Renal cortex interstitium (tissue), 11 donors: ENCODE data around the gene KNDC1. TPM values are rescaled to one million over a fixed set of nuclear protein-coding genes. Genes with fewer than 3 reads are reported as not detected.

Experiments used
- DNase-seq, 11 donors: peaks; one replicate each; pipeline ENCODE4 v3.0.0-alpha.2; 2013; ENCODE audit warnings: low read depth in 9 of 11, low spot score in 4 of 11; ENCODE audit errors: extremely low read depth in 1 of 11
- polyA plus RNA-seq, 3 donors: library from polyadenylated mRNA; unstranded; fragments of 120-200 nt; gene quantifications; one replicate each; pipeline ENCODE4 v1.2.1, GENCODE V29; 2013; ENCODE audit not compliant: insufficient read length in 3 of 3

The KNDC1 gene
- polyA plus RNA-seq, 3 donors = 4.9 to 9.1 (median 7.8) TPM

- no peak for DNase-seq
Measured at GRCh38 chr10:133273534-133274143, 113.6 kb downstream of the KNDC1 start.

GRCh38 chr10:133274751-133275683, 115.0 kb downstream of the KNDC1 start:
- no peak for DNase-seq

GRCh38 chr10:133275684-133276092, 115.7 kb downstream of the KNDC1 start:
- DNase-seq = no peak

Other genes with a start within 250 kb of the KNDC1 start
- gene CFAP46, start 217.6 kb upstream of the KNDC1 start, polyA plus RNA-seq = 10 to 100 TPM in 1 of 3 donors, 1 to 10 TPM in 2; 7.7 to 11.4 (median 8.0) TPM
- 1 to 10 TPM in 2 of 3 donors, under 1 TPM in 1; 0.95 to 1.6 (median 1.4) TPM for gene ADGRA1, start 72.3 kb upstream of the KNDC1 start, polyA plus RNA-seq
- gene UTF1, start 70.0 kb downstream of the KNDC1 start, polyA plus RNA-seq = under 1 TPM in 1 of 3 donors, not detected in 2; 0.17 TPM
- under 1 TPM; 0.22 to 0.42 (median 0.33) TPM for gene VENTX, start 77.6 kb downstream of the KNDC1 start, polyA plus RNA-seq
- gene ADAM8, start 116.6 kb downstream of the KNDC1 start, polyA plus RNA-seq = 1 to 10 TPM; 2.3 to 3.3 (median 3.0) TPM
- gene TUBGCP2, start 148.7 kb downstream of the KNDC1 start, polyA plus RNA-seq = 10 to 100 TPM; 59.2 to 79.8 (median 61.1) TPM
- 10 to 100 TPM; 35.9 to 46.1 (median 37.4) TPM for gene ZNF511, start 148.7 kb downstream of the KNDC1 start, polyA plus RNA-seq
- gene CALY, start 176.7 kb downstream of the KNDC1 start, polyA plus RNA-seq = under 1 TPM in 2 of 3 donors, not detected in 1; 0.54 to 0.70 TPM
- gene PRAP1, start 187.2 kb downstream of the KNDC1 start, polyA plus RNA-seq = 1 to 10 TPM; 3.3 to 9.0 (median 4.9) TPM
- 10 to 100 TPM; 14.3 to 22.4 (median 20.8) TPM for gene FUOM, start 197.8 kb downstream of the KNDC1 start, polyA plus RNA-seq
- gene ECHS1, start 213.1 kb downstream of the KNDC1 start, polyA plus RNA-seq = 100 to 1,000 TPM; 135 to 149 (median 139) TPM
- gene PAOX, start 219.0 kb downstream of the KNDC1 start, polyA plus RNA-seq = 1 to 10 TPM; 4.9 to 9.2 (median 6.8) TPM
- gene MTG1, start 233.9 kb downstream of the KNDC1 start, polyA plus RNA-seq = 10 to 100 TPM; 59.4 to 88.6 (median 67.3) TPM